ENCODE data around the gene COA7. TPM values are rescaled to one million over a fixed set of nuclear protein-coding genes. Genes with fewer than 3 reads are reported as not detected.

COA7 gene
- total and polyA plus RNA-seq, 2 of the 4 experiments (the other 2 are of a cell fraction): 9.3 to 20.3 TPM

DNA sequence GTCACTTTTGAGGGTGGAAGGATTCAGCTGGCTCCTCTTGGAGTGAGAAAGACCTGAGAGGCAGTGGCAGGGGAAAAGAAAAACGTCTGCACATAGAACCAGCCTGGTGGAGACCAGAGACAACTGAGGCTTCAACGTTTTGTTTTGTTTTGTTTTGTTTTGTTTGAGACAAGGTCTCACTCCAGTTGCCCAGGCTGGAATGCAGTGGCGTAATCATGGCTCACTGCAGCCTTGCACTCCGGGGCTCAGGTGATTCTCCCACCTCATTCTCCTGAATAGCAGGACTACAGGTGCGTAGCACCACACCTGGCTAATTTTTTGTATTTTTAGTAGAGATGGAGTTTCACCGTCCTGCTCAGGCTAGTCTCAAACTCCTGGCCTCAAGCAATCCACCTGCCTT lies 52.9 kb downstream of the COA7 start:
- no TSS peak for BruUV-seq (replicated peaks)
- H3K36me3 ChIP-seq (ENCODE audit: control insufficient read depth, insufficient read depth, low read length): no peaks in the 10 kb centered on the region
- H2AK9ac ChIP-seq (replicated peaks; ENCODE audit: low read depth, low read length, poor library complexity): no peak overlapping the region
- POLR2A ChIA-PET (ENCODE audit: unreplicated experiment): no interaction called here
- no peak overlapping the region for H3K56ac ChIP-seq (ENCODE audit: extremely low read depth, insufficient read depth, low read length)
- no peak overlapping the region for H2BK15ac ChIP-seq (ENCODE audit: low read depth, low read length)
- no peak overlapping the region for H2BK20ac ChIP-seq (ENCODE audit: low read depth, low read length)
- no peak for ATAC-seq (ENCODE audit: low read depth)
- no peaks in the 10 kb centered on the region for H3K9me1 ChIP-seq (ENCODE audit: insufficient read depth, low read length)
- DNase-seq: no peak
- no peak overlapping the region for H3K4me2 ChIP-seq (ENCODE audit: low read depth, low read length)
- H3K9me3 ChIP-seq (ENCODE audit: control insufficient read depth, insufficient read depth, low read length): no peaks in the 10 kb centered on the region
- intact Hi-C loops (cut with micrococcal nuclease) (no loop called here), in situ Hi-C loops (cut with MboI; ENCODE audit: low sequenced_read_pairs) (no loop called here), dilution Hi-C loops (cut with HindIII; ENCODE audit: low sequenced_read_pairs, unreplicated experiment) (no loop called here)
- no peaks in the 10 kb centered on the region for H4K20me1 ChIP-seq (ENCODE audit: insufficient read depth, low read length)
- H4K91ac ChIP-seq (ENCODE audit: insufficient read depth, low read depth, low read length): no peak overlapping the region
- no peak overlapping the region for H4K5ac ChIP-seq (ENCODE audit: low read depth, low read length)
- H3K27me3 ChIP-seq (ENCODE audit: control insufficient read depth, insufficient read depth, low read length): peaks cover 2% of the 10 kb centered on the region
- no peak overlapping the region for H3K9ac ChIP-seq (ENCODE audit: low read depth, low read length)
- peak overlapping the region; percentile 33 for H2AFZ ChIP-seq (replicated peaks; ENCODE audit: low read length, poor library complexity)
- WGBS, 2 experiments (ENCODE audit: extremely low coverage in 2 of 2, insufficient read length in 1 of 2): no CpG with 5 or more reads among the region's 6 CpGs
- H2BK5ac ChIP-seq (ENCODE audit: low read depth, low read length, poor library complexity, severe bottlenecking): no peak overlapping the region
- no peaks in the 10 kb centered on the region for H3K79me1 ChIP-seq (ENCODE audit: low read depth in 1 of 2, low read length in 2 of 2)
- no peak overlapping the region for H3K18ac ChIP-seq (ENCODE audit: low read depth, low read length)
- H2AK5ac ChIP-seq (ENCODE audit: low read depth, low read length): no peak overlapping the region
- no peak overlapping the region for H3K4me3 ChIP-seq (ENCODE audit: insufficient read depth, low read depth, low read length)
- H3K4me1 ChIP-seq (ENCODE audit: control insufficient read depth, insufficient read depth, low read length): no peaks in the 10 kb centered on the region
- H3K4ac ChIP-seq (ENCODE audit: low read depth, low read length): no peak overlapping the region
- CTCF ChIA-PET: interaction anchor here (0.6 kb wide), 1 partner anchor 398 kb away, joined by 6 read pairs; no protein-coding TSS in a partner anchor
- no peak for TF ChIP-seq NFE2L2 (IDR thresholded peaks at IDR 0.05; ENCODE audit: low read depth, low read length)
- no peak for TF ChIP-seq BHLHE40 (IDR thresholded peaks at IDR 0.05; ENCODE audit: low read depth, low read length)
- no peak for TF ChIP-seq MXI1 (IDR thresholded peaks at IDR 0.05; ENCODE audit: borderline replicate concordance, low read depth, low read length)
- no peak for TF ChIP-seq MAFK (IDR thresholded peaks at IDR 0.05; ENCODE audit: low read depth, low read length)
- TF ChIP-seq, protein P1, sequence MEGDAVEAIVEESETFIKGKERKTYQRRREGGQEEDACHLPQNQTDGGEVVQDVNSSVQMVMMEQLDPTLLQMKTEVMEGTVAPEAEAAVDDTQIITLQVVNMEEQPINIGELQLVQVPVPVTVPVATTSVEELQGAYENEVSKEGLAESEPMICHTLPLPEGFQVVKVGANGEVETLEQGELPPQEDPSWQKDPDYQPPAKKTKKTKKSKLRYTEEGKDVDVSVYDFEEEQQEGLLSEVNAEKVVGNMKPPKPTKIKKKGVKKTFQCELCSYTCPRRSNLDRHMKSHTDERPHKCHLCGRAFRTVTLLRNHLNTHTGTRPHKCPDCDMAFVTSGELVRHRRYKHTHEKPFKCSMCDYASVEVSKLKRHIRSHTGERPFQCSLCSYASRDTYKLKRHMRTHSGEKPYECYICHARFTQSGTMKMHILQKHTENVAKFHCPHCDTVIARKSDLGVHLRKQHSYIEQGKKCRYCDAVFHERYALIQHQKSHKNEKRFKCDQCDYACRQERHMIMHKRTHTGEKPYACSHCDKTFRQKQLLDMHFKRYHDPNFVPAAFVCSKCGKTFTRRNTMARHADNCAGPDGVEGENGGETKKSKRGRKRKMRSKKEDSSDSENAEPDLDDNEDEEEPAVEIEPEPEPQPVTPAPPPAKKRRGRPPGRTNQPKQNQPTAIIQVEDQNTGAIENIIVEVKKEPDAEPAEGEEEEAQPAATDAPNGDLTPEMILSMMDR (conservative IDR thresholded peaks at IDR 0.05; ENCODE audit: low read depth, low read length): no peak
- TF ChIP-seq CEBPB (IDR thresholded peaks at IDR 0.05; ENCODE audit: low read depth, low read length): no peak
- TF ChIP-seq, protein P2, sequence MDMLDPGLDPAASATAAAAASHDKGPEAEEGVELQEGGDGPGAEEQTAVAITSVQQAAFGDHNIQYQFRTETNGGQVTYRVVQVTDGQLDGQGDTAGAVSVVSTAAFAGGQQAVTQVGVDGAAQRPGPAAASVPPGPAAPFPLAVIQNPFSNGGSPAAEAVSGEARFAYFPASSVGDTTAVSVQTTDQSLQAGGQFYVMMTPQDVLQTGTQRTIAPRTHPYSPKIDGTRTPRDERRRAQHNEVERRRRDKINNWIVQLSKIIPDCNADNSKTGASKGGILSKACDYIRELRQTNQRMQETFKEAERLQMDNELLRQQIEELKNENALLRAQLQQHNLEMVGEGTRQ (IDR thresholded peaks at IDR 0.05; ENCODE audit: low read depth, low read length): no peak
- TF ChIP-seq SMC3 (IDR thresholded peaks at IDR 0.05; ENCODE audit: low read depth, low read length): no peak
- H2BK120ac ChIP-seq (ENCODE audit: low read depth, low read length): no peak overlapping the region
- no peak overlapping the region for H3K27ac ChIP-seq (ENCODE audit: insufficient read depth, low read length)
- H3K23ac ChIP-seq (ENCODE audit: low read depth, low read length): no peak overlapping the region
- no peak overlapping the region for H3K14ac ChIP-seq (replicated peaks; ENCODE audit: low read depth, low read length)
- H4K8ac ChIP-seq (ENCODE audit: low read depth in 2 of 2, low read length in 2 of 2): no peak overlapping the region
